Spleen (tissue), 11 donors: Measurements from ENCODE around the gene FUT7. TPM values are rescaled to one million over a fixed set of nuclear protein-coding genes. Genes with fewer than 3 reads are reported as not detected.

Source experiments
- DNase-seq: peaks from one replicate; pipeline ENCODE4 v3.0.0-alpha.2; 2020
- H3K27ac ChIP-seq, 8 donors: fragments of 200-600 bp; sonication (generic) in 7 of 8; 1 replicate in 4 of 8; 2 replicates in 4 of 8; pipeline versions ENCODE4 v1.5.0 to v1.8.0; 2016 to 2021; ENCODE audit warnings: inconsistent platforms in 4 of 8, mild to moderate bottlenecking in 4 of 8, moderate library complexity in 1 of 8
- H3K27me3 ChIP-seq, 7 donors: fragments of 200-600 bp; sonication (generic) in 6 of 7; replicated peaks in 1 of 7; 1 replicate in 4 of 7; 2 replicates in 3 of 7; pipeline versions ENCODE4 v1.5.0 to v1.8.0; 2016 to 2021; ENCODE audit warnings: inconsistent platforms in 3 of 7, mild to moderate bottlenecking in 1 of 7
- H3K36me3 ChIP-seq, 6 donors: fragments of 200-600 bp; sonication (generic) in 5 of 6; 1 replicate in 4 of 6; 2 replicates in 2 of 6; pipeline versions ENCODE4 v1.5.0 to v1.8.0; 2016 to 2021; ENCODE audit warnings: inconsistent platforms in 2 of 6
- H3K4me1 ChIP-seq, 6 donors: fragments of 200-600 bp; sonication (generic) in 5 of 6; 1 replicate in 3 of 6; 2 replicates in 3 of 6; pipeline versions ENCODE4 v1.5.0 to v1.8.0; 2016 to 2021; ENCODE audit warnings: inconsistent platforms in 3 of 6
- H3K4me3 ChIP-seq, 8 donors: fragments of 200-600 bp; sonication (generic) in 7 of 8; 1 replicate in 4 of 8; 2 replicates in 4 of 8; pipeline versions ENCODE4 v1.5.0 to v1.8.0; 2016 to 2021; ENCODE audit warnings: inconsistent platforms in 4 of 8, mild to moderate bottlenecking in 4 of 8, moderate library complexity in 2 of 8
- H3K9me3 ChIP-seq, 8 donors: fragments of 200-600 bp; sonication (generic) in 7 of 8; 1 replicate in 4 of 8; 2 replicates in 4 of 8; pipeline versions ENCODE4 v1.5.0 to v1.8.0; 2016 to 2021; ENCODE audit warnings: inconsistent platforms in 4 of 8
- POLR2A ChIP-seq, 3 donors: fragments of 450-650 bp; IDR thresholded peaks; one replicate each; pipeline ENCODE4 v1.5.1; 2017; ENCODE audit warnings: antibody characterized with exemption in 3 of 3, mild to moderate bottlenecking in 1 of 3
- POLR2AphosphoS5 ChIP-seq, 3 donors: sonication (generic); formaldehyde crosslinking; IDR thresholded peaks; one replicate each; pipeline ENCODE4 v1.5.1; 2017; ENCODE audit warnings: antibody characterized with exemption in 3 of 3
- WGBS, 5 donors: extraction: QIAGEN DNeasy Blood & Tissue Kit in 3 of 5; methylation state at CpG; one replicate each; pipeline versions ENCODE4 v1.1.5 to v1.1.7; 2013 to 2018; 5-methylcytosine and 5-hydroxymethylcytosine counted together
- intact Hi-C: fragments of 100-400 bp; cut with DNase I; formaldehyde crosslinking; loops from one replicate; pipeline ENCODE4 v1.15.0; 2023; ENCODE audit warnings: low total_unique reads
- polyA plus RNA-seq, 3 donors: library from polyadenylated mRNA; stranded (reverse); fragments of 200-250 nt; gene quantifications; one replicate each; pipeline ENCODE4 v1.2.1, GENCODE V29; 2013
- total RNA-seq, 7 donors: library from RNA; depleted of rRNA in 3 of 7; stranded (reverse); fragments of >200 nt in 3 of 7; fragmentation: NEBNext Ultra II Directional in 4 of 7; extraction: Animal tissue kit (Norgen Biotek cat#: 25700) in 4 of 7; gene quantifications; one replicate each; pipeline versions ENCODE4 v1.1.0 to v1.2.1, GENCODE V29; 2016 to 2021
- TF ChIP-seq, protein P1 (sequence below), 11 experiments: fragments of 200-600 bp in 7 of 11; fragments of 450-650 bp in 4 of 11; sonication (generic) in 4 of 11; IDR thresholded peaks in 8 of 11; conservative IDR thresholded peaks in 3 of 11; 1 replicate in 7 of 11; 2 replicates in 4 of 11; pipeline versions ENCODE4 v1.4.0 to v1.8.0; 2016 to 2021; ENCODE audit warnings: antibody characterized with exemption in 11 of 11, inconsistent platforms in 4 of 11, mild to moderate bottlenecking in 1 of 11
- donor health status: healthy with polysubstance abuse.
- donor health status: DM: no; HTN: no; CAD: no; lungs with moderate emphysema.
- donor health status: DM: no; HTN: no; CAD: no.
- donor health status: Bipolar disorder and iron deficiency.
- donor health status: healthy.
- donor health status: DM: no; HTN: no; CAD: no.
- donor health status: DM: yes; HTN: yes; CAD: no.

FUT7 gene
- total and polyA plus RNA-seq, 10 donors: 4.0 to 14.9 (median 6.3) TPM

DNA sequence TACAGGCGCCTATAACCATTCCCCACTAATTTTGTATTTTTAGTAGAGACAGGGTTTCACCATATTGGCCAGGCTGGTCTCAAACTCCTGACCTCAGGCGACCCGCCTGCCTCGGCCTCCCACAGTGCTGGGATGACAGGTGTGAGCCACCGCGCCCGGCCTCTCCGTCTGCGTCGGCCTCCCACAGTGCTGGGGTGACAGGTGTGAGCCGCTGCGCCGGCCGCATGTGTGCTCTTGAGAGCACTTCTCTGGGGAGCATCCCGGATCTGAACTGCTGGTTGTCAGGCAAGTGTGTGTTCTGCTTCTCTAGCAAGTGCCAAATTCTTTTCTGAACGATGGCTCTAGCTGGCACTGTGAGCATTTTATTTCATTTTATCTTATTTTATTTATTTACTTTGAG, 25.7 kb upstream of the FUT7 start:
- Histone ChIP-seq H3K4me1 (peaks cover 12 to 43% (median 27%) of the 10 kb centered on the region in 6 donors), H3K9me3 (no peaks in the 10 kb centered on the region), H3K27me3 (peaks cover 5 to 29% (median 22%) of the 10 kb centered on the region in 7 donors), H3K4me3 (no peak overlapping the region), H3K27ac (no peak overlapping the region), H3K36me3 (no peaks in the 10 kb centered on the region)
- no peak for DNase-seq
- 83 to 92% (median 88%) methylated on average over 16 of the region's 16 CpGs for WGBS, 5 donors
- intact Hi-C loops: no loop called here
- TF ChIP-seq POLR2AphosphoS5 (IDR thresholded peaks at IDR 0.05): no peak
- TF ChIP-seq, protein P1, sequence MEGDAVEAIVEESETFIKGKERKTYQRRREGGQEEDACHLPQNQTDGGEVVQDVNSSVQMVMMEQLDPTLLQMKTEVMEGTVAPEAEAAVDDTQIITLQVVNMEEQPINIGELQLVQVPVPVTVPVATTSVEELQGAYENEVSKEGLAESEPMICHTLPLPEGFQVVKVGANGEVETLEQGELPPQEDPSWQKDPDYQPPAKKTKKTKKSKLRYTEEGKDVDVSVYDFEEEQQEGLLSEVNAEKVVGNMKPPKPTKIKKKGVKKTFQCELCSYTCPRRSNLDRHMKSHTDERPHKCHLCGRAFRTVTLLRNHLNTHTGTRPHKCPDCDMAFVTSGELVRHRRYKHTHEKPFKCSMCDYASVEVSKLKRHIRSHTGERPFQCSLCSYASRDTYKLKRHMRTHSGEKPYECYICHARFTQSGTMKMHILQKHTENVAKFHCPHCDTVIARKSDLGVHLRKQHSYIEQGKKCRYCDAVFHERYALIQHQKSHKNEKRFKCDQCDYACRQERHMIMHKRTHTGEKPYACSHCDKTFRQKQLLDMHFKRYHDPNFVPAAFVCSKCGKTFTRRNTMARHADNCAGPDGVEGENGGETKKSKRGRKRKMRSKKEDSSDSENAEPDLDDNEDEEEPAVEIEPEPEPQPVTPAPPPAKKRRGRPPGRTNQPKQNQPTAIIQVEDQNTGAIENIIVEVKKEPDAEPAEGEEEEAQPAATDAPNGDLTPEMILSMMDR (IDR thresholded peaks at IDR 0.05 in 8 of 11, conservative IDR thresholded peaks at IDR 0.05 in 3 of 11): no peak
- no peak for TF ChIP-seq POLR2A (IDR thresholded peaks at IDR 0.05)

DNA sequence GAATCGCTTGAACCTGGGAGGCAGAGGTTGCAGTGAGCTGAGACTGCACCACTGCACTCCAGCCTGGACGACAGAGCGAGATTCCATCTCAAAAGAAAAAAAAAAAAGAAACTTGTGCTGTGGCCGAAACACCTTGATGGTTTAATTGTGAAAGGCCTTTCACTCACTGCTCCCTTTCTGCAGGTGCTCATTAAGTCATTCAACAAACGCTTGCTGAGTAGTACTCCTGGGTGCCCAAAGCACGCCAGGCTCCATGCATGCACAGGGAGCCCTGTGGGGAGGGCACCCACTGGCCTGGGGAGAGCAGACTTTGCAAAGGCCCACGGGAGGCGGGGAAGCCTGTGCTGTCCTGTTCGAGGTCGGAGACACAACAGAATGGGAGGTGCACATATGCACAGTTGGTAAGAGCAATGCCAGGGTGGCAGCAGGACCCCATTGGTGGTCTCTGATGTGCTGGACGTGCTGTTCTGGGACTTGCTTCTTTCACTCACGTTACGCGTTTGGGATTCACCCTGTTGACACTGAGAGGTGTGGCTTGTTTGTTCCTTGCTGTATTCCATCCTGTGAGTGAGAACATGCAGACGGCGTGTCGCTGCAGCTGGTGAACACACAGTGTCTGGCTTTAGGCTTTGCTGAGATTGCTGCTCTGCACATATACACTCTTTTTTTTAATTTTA, 25.0 kb upstream of the FUT7 start:
- peaks cover 12 to 48% (median 28%) of the 10 kb centered on the region in 6 donors for H3K4me1 ChIP-seq
- 80 to 94% (median 89%) methylated on average over 17 of the region's 17 CpGs for WGBS, 5 donors
- H3K9me3 ChIP-seq: no peaks in the 10 kb centered on the region
- no peak for DNase-seq
- intact Hi-C loops: no loop called here
- no peaks in the 10 kb centered on the region for H3K36me3 ChIP-seq
- H3K27me3 ChIP-seq: peaks cover 5 to 36% (median 28%) of the 10 kb centered on the region in 7 donors
- TF ChIP-seq POLR2A (IDR thresholded peaks at IDR 0.05): no peak
- TF ChIP-seq, protein P1 (IDR thresholded peaks at IDR 0.05 in 8 of 11, conservative IDR thresholded peaks at IDR 0.05 in 3 of 11): no peak
- no peak for TF ChIP-seq POLR2AphosphoS5 (IDR thresholded peaks at IDR 0.05)
- no peak overlapping the region for H3K4me3 ChIP-seq
- H3K27ac ChIP-seq: no peak overlapping the region

DNA sequence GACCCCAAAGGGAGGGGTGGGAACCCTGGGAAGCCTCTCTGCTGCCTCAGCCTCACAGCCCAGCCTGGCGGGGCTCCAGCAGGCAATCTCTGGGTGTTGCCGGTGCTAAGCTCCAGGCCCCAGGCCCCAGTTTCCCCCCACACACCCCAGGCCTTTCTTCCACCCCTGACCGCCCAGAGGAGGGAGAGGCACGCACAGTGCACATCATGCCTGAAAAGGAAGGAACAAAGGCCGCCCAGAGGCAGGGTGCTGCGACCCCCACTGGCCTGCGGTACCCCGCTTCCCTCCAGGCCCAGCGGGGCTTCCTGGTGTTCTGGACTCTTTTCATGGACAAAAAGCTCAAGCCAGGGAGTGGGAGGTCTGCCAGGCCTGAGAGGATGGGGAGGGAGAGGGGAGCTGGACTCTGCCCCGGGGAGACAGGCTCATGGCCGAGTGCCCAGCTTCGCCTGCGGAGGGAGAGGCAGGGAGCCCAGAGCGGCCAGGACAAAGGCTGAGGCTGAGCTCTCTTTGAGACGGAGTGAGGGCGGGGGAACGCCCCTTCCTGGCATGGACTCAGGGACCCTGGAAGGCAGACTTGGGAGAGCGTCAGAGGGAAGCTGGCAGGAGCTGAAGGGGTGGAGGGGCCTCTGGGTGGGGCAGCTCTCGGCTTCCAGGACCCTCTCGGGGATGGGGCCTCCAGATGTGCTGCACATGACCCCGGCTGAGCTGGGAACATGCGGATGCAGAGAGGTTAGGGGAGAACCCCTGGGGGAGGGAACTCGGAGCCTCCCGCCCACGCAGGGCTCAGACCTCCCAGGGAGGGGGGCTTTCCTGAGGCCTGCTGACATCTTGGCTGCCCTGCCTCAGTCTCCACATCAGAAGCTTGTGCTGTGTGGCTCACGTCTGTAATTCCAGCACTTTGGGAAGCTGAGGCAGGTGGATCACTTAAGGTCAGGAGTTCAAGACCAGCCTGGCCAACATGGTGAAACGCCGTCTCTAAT, 23.8 kb upstream of the FUT7 start:
- TF ChIP-seq POLR2AphosphoS5 (IDR thresholded peaks at IDR 0.05) (peak in 1 of 3 donors; percentile 9), POLR2A (IDR thresholded peaks at IDR 0.05) (no peak)
- TF ChIP-seq, protein P1 (IDR thresholded peaks at IDR 0.05 in 8 of 11, conservative IDR thresholded peaks at IDR 0.05 in 3 of 11): no peak
- WGBS, 5 donors: 64 to 70% (median 69%) methylated on average over 25 to 28 of the region's 28 CpGs
- no peaks in the 10 kb centered on the region for H3K9me3 ChIP-seq
- H3K4me3 ChIP-seq: no peak overlapping the region
- peaks cover 5 to 48% (median 40%) of the 10 kb centered on the region in 7 donors for H3K27me3 ChIP-seq
- no peak overlapping the region for H3K27ac ChIP-seq
- DNase-seq: no peak
- H3K36me3 ChIP-seq: no peaks in the 10 kb centered on the region
- intact Hi-C loops: no loop called here
- peaks cover 12 to 49% (median 28%) of the 10 kb centered on the region in 6 donors for H3K4me1 ChIP-seq
